T47D (cell line): Measurements from ENCODE around the gene SPIN3.

Experiments used
- DNase-seq, 2 experiments: peaks; one replicate each; pipeline versions ENCODE4 v3.0.0 to v3.0.0-alpha.2; 2011 to 2012; ENCODE audit warnings: low read depth in 1 of 2, low spot score in 1 of 2
- JUND ChIP-seq: IDR thresholded peaks from 2 replicates; pipeline ENCODE4 v1.6.1; 2012; ENCODE audit warnings: low read depth
- in situ Hi-C: cut with HindIII; loops from 2 replicates; pipeline ENCODE4 v1.10.0; 2016; ENCODE audit warnings: low sequenced_read_pairs, low pct_unique_long_range_greater_than_20kb

The SPIN3 gene

DNA sequence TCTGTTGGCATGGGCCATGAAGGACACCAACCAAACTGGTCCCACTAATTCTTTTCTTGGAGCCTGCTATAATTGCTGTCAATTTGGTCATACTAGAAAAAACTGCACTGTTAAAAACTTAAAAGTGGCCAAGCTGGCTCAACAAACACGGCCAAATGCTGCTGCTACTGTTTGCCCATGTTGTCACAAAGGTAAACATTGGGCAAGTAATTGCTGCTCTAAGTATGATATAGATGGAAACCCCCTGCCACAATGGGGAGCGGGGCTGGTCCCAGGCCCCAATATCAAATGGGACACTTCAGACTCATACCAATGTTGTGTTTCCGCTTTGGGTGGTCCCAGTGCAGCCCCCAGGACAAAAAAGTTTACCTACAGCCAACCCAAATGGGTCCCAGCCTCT is 52.1 kb downstream of the SPIN3 start:
- DNase-seq, result peak in 1 of 2 experiments; percentile 18
- no peak for TF ChIP-seq JUND
- in situ Hi-C loops, result no loop called here
